Measurements from ENCODE around the gene ASTN2. TPM values are rescaled to one million over a fixed set of nuclear protein-coding genes. Genes with fewer than 3 reads are reported as not detected.

Gene ASTN2
- total and polyA plus RNA-seq, 4 donors, result 0.57 to 2.9 (median 1.4) TPM

DNA sequence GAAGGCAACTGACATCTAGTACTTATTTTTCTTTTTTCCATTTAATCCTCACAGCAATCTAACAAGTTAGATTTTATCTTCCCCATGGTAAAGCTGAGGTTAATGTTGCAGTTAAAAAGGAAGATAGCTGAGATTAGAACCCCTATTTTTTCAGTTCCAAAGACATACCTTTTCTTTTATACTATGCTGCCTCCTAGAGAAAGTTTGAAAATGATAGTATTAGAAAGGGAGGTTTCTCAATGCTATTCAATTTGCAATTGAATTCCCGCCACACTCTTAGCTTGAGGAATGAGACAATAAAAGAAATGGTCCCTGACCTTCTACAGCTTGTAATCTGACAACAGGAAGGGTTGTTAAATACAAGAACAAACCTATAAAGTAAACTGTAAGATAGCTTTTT lies 923.6 kb downstream of the ASTN2 start:
- DNase-seq (ENCODE audit: low spot score), result no peak
- TF ChIP-seq GABPA (IDR thresholded peaks at IDR 0.05 in 1 of 2, conservative IDR thresholded peaks at IDR 0.05 in 1 of 2) (no peak), RAD21 (IDR thresholded peaks at IDR 0.05) (peak; percentile 53 to 56), NR2F2 (IDR thresholded peaks at IDR 0.05) (no peak), TAF1 (conservative IDR thresholded peaks at IDR 0.05) (no peak)
- Histone ChIP-seq H3K9ac (ENCODE audit: low read depth in 1 of 2, low read length in 2 of 2) (no peak overlapping the region), H3K4me1 (ENCODE audit: control insufficient read depth in 4 of 4, insufficient read depth in 4 of 4, low read length in 3 of 4) (peaks cover 0 to 5% (median 0%) of the 10 kb centered on the region in 4 donors), H3K27ac (ENCODE audit: low read depth in 1 of 2, low read length in 2 of 2) (no peak overlapping the region), H3K36me3 (ENCODE audit: control insufficient read depth in 4 of 4, insufficient read depth in 3 of 4, low read depth in 1 of 4, low read length in 3 of 4) (no peaks in the 10 kb centered on the region), H3K9me3 (ENCODE audit: control insufficient read depth in 4 of 4, low read length in 3 of 4) (no peaks in the 10 kb centered on the region), H3K4me3 (ENCODE audit: low read depth in 1 of 3, low read length in 3 of 3) (no peak overlapping the region), H3K27me3 (ENCODE audit: control insufficient read depth in 4 of 4, insufficient read depth in 4 of 4, low read length in 3 of 4) (no peaks in the 10 kb centered on the region)
- 83% methylated on average over 1 of the region's 1 CpG for whole genome bisulfite sequencing

DNA sequence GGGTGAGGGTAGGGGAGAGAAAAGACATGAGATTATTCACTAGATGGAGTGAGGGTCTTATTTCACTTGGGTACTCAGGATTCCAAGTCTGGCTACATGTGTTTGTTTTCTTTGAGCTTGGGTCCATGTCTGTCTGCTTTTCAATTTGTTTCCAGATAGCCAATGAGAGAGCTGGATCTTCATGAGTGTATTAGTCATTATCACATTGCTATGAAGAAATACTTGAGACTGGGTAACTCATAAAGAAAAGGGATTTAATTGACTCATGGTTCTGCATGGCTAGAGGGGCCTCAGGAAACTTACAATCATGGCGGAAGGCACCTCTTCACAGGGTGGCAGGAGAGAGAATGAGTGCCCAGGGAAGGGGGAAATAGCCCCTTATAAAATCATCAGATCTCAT lies 924.5 kb downstream of the ASTN2 start:
- Histone ChIP-seq H3K9ac (ENCODE audit: low read depth in 1 of 2, low read length in 2 of 2) (no peak overlapping the region), H3K27me3 (ENCODE audit: control insufficient read depth in 4 of 4, insufficient read depth in 4 of 4, low read length in 3 of 4) (no peaks in the 10 kb centered on the region), H3K27ac (ENCODE audit: low read depth in 1 of 2, low read length in 2 of 2) (no peak overlapping the region), H3K4me1 (ENCODE audit: control insufficient read depth in 4 of 4, insufficient read depth in 4 of 4, low read length in 3 of 4) (peaks cover 0 to 3% (median 0%) of the 10 kb centered on the region in 4 donors), H3K36me3 (ENCODE audit: control insufficient read depth in 4 of 4, insufficient read depth in 3 of 4, low read depth in 1 of 4, low read length in 3 of 4) (no peaks in the 10 kb centered on the region), H3K9me3 (ENCODE audit: control insufficient read depth in 4 of 4, low read length in 3 of 4) (no peaks in the 10 kb centered on the region), H3K4me3 (ENCODE audit: low read depth in 1 of 3, low read length in 3 of 3) (no peak overlapping the region)
- no peak for TF ChIP-seq SP1 (IDR thresholded peaks at IDR 0.05)
- TF ChIP-seq YY1 (IDR thresholded peaks at IDR 0.05), result no peak
- TF ChIP-seq, protein P1, sequence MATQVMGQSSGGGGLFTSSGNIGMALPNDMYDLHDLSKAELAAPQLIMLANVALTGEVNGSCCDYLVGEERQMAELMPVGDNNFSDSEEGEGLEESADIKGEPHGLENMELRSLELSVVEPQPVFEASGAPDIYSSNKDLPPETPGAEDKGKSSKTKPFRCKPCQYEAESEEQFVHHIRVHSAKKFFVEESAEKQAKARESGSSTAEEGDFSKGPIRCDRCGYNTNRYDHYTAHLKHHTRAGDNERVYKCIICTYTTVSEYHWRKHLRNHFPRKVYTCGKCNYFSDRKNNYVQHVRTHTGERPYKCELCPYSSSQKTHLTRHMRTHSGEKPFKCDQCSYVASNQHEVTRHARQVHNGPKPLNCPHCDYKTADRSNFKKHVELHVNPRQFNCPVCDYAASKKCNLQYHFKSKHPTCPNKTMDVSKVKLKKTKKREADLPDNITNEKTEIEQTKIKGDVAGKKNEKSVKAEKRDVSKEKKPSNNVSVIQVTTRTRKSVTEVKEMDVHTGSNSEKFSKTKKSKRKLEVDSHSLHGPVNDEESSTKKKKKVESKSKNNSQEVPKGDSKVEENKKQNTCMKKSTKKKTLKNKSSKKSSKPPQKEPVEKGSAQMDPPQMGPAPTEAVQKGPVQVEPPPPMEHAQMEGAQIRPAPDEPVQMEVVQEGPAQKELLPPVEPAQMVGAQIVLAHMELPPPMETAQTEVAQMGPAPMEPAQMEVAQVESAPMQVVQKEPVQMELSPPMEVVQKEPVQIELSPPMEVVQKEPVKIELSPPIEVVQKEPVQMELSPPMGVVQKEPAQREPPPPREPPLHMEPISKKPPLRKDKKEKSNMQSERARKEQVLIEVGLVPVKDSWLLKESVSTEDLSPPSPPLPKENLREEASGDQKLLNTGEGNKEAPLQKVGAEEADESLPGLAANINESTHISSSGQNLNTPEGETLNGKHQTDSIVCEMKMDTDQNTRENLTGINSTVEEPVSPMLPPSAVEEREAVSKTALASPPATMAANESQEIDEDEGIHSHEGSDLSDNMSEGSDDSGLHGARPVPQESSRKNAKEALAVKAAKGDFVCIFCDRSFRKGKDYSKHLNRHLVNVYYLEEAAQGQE (IDR thresholded peaks at IDR 0.05), result no peak
- no peak for TF ChIP-seq RXRA (IDR thresholded peaks at IDR 0.05)
- TF ChIP-seq, protein P2, sequence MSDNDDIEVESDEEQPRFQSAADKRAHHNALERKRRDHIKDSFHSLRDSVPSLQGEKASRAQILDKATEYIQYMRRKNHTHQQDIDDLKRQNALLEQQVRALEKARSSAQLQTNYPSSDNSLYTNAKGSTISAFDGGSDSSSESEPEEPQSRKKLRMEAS (IDR thresholded peaks at IDR 0.05), result no peak
- TF ChIP-seq, protein P3, sequence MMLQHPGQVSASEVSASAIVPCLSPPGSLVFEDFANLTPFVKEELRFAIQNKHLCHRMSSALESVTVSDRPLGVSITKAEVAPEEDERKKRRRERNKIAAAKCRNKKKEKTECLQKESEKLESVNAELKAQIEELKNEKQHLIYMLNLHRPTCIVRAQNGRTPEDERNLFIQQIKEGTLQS (IDR thresholded peaks at IDR 0.05), result no peak
- no peak for DNase-seq (ENCODE audit: low spot score)
- WGBS, result 100% methylated on average over 1 of the region's 1 CpG

DNA sequence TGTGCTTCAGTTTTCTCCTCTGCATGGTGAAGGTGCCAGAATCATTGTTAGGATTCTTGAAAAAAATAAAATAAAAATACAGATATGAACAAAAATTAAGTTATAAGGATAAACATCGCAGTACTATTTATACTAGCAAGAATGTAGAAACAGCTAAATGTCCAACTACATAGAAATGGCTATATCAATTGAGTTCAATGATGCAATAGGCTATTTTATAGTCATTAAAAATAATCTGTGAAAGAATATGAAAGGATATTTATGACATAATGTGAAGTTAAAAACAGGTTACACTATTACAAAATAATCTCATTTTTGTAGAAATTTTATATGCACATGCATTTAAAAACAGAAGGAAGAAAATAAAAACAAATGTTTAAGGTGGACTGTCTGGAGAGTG lies 926.5 kb downstream of the ASTN2 start:
- 97% methylated on average over 1 of the region's 1 CpG for WGBS
- no peak overlapping the region for H3K27ac ChIP-seq (ENCODE audit: low read depth in 1 of 2, low read length in 2 of 2)
- no peak overlapping the region for H3K9ac ChIP-seq (ENCODE audit: low read depth in 1 of 2, low read length in 2 of 2)
- H3K9me3 ChIP-seq (ENCODE audit: control insufficient read depth in 4 of 4, low read length in 3 of 4), result no peaks in the 10 kb centered on the region
- no peak overlapping the region for H3K4me3 ChIP-seq (ENCODE audit: low read depth in 1 of 3, low read length in 3 of 3)
- H3K4me1 ChIP-seq (ENCODE audit: control insufficient read depth in 4 of 4, insufficient read depth in 4 of 4, low read length in 3 of 4), result no peaks in the 10 kb centered on the region
- H3K36me3 ChIP-seq (ENCODE audit: control insufficient read depth in 4 of 4, insufficient read depth in 3 of 4, low read depth in 1 of 4, low read length in 3 of 4), result no peaks in the 10 kb centered on the region
- DNase-seq (ENCODE audit: low spot score), result no peak
- no peaks in the 10 kb centered on the region for H3K27me3 ChIP-seq (ENCODE audit: control insufficient read depth in 4 of 4, insufficient read depth in 4 of 4, low read length in 3 of 4)
- TF ChIP-seq HNF4A (conservative IDR thresholded peaks at IDR 0.05), result no peak
- TF ChIP-seq, protein P1 (IDR thresholded peaks at IDR 0.05), result no peak
- TF ChIP-seq TAF1 (conservative IDR thresholded peaks at IDR 0.05), result no peak
- TF ChIP-seq FOXA2 (IDR thresholded peaks at IDR 0.05), result no peak
- TF ChIP-seq SP1 (IDR thresholded peaks at IDR 0.05), result no peak
- no peak for TF ChIP-seq RAD21 (IDR thresholded peaks at IDR 0.05)
- TF ChIP-seq, protein P3 (IDR thresholded peaks at IDR 0.05), result no peak
- no peak for TF ChIP-seq EGR1 (IDR thresholded peaks at IDR 0.05; ENCODE audit: low read depth in 2 of 2)
- TF ChIP-seq, protein P4, sequence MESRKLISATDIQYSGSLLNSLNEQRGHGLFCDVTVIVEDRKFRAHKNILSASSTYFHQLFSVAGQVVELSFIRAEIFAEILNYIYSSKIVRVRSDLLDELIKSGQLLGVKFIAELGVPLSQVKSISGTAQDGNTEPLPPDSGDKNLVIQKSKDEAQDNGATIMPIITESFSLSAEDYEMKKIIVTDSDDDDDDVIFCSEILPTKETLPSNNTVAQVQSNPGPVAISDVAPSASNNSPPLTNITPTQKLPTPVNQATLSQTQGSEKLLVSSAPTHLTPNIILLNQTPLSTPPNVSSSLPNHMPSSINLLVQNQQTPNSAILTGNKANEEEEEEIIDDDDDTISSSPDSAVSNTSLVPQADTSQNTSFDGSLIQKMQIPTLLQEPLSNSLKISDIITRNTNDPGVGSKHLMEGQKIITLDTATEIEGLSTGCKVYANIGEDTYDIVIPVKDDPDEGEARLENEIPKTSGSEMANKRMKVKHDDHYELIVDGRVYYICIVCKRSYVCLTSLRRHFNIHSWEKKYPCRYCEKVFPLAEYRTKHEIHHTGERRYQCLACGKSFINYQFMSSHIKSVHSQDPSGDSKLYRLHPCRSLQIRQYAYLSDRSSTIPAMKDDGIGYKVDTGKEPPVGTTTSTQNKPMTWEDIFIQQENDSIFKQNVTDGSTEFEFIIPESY (IDR thresholded peaks at IDR 0.05), result no peak
- no peak for TF ChIP-seq JUND (IDR thresholded peaks at IDR 0.05)
- no peak for TF ChIP-seq RXRA (IDR thresholded peaks at IDR 0.05)
- TF ChIP-seq, protein P2 (IDR thresholded peaks at IDR 0.05), result no peak

Data from liver (tissue), 9 donors.